Kidney epithelial cell (primary cell): ENCODE measurements around the gene CEACAM18. TPM values are rescaled to one million over a fixed set of nuclear protein-coding genes. Genes with fewer than 3 reads are reported as not detected.
"Not testable (repeated sequence)": the region's sequence is repeated elsewhere in the genome, so short reads cannot be mapped to it uniquely, and the experiment has no call there.

ENCODE experiments used
- DNase-seq: peaks from one replicate; pipeline ENCODE4 v3.0.0-alpha.2; 2010; ENCODE audit warnings: low read depth
- H3K27me3 ChIP-seq: 2 replicates; pipeline ENCODE4 v1.6.0; 2011; ENCODE audit warnings: low read length; ENCODE audit not compliant: control insufficient read depth, insufficient read depth
- H3K36me3 ChIP-seq: 2 replicates; pipeline ENCODE4 v1.5.1; 2011; ENCODE audit warnings: low read length; ENCODE audit not compliant: control insufficient read depth, insufficient read depth
- H3K4me3 ChIP-seq: 2 replicates; pipeline ENCODE4 v1.5.1; 2011; ENCODE audit warnings: low read depth, mild to moderate bottlenecking, control low read depth, low read length
- total RNA-seq: library from RNA; depleted of rRNA; stranded (reverse); fragments of >200 nt; gene quantifications from 2 replicates; pipeline ENCODE4 v1.2.3, GENCODE V29; 2015
- TF ChIP-seq, protein P1 (sequence below): IDR thresholded peaks from 2 replicates; pipeline ENCODE4 v1.5.1; 2011; ENCODE audit warnings: mild to moderate bottlenecking, moderate library complexity, low read length, control low read depth, inconsistent platforms; ENCODE audit not compliant: insufficient read depth, poor library complexity, severe bottlenecking

CEACAM18 gene
- total RNA-seq, 1 donor from 2014 or later, result not detected

DNA sequence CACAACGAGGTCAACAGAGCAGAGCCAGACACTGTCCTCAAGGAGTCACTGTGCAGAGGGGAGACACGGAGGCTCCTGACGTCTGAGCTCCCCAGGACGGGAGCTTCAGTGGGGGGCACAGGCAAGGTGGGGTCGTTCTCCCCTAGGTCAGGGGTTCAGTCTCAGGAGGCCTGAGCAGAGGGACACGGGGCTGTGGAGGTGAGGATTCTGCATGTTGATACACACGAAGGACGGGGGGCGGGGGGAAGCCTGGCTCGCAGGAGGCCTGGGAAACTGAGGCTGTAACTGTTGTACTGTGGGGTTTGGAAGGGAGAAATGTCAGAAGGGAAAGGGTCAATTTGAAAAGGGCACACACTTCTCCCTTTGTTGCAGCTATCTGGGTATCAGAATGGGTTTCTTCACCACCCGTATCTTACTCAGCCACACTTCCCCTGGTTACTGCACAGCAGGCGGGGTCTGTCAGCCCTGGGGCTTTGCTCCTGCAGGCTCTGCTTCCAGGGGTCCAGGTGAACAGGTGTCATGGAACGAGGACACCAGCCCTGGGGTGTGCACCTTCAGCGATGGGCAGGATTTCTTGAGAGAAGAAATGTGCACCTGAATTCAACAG lies 19.3 kb upstream of the CEACAM18 start:
- Histone ChIP-seq H3K4me3 (no peak overlapping the region), H3K27me3 (no peaks in the 10 kb centered on the region), H3K36me3 (no peaks in the 10 kb centered on the region)
- DNase-seq, result no peak
- TF ChIP-seq, protein P1, sequence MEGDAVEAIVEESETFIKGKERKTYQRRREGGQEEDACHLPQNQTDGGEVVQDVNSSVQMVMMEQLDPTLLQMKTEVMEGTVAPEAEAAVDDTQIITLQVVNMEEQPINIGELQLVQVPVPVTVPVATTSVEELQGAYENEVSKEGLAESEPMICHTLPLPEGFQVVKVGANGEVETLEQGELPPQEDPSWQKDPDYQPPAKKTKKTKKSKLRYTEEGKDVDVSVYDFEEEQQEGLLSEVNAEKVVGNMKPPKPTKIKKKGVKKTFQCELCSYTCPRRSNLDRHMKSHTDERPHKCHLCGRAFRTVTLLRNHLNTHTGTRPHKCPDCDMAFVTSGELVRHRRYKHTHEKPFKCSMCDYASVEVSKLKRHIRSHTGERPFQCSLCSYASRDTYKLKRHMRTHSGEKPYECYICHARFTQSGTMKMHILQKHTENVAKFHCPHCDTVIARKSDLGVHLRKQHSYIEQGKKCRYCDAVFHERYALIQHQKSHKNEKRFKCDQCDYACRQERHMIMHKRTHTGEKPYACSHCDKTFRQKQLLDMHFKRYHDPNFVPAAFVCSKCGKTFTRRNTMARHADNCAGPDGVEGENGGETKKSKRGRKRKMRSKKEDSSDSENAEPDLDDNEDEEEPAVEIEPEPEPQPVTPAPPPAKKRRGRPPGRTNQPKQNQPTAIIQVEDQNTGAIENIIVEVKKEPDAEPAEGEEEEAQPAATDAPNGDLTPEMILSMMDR, result no peak

DNA sequence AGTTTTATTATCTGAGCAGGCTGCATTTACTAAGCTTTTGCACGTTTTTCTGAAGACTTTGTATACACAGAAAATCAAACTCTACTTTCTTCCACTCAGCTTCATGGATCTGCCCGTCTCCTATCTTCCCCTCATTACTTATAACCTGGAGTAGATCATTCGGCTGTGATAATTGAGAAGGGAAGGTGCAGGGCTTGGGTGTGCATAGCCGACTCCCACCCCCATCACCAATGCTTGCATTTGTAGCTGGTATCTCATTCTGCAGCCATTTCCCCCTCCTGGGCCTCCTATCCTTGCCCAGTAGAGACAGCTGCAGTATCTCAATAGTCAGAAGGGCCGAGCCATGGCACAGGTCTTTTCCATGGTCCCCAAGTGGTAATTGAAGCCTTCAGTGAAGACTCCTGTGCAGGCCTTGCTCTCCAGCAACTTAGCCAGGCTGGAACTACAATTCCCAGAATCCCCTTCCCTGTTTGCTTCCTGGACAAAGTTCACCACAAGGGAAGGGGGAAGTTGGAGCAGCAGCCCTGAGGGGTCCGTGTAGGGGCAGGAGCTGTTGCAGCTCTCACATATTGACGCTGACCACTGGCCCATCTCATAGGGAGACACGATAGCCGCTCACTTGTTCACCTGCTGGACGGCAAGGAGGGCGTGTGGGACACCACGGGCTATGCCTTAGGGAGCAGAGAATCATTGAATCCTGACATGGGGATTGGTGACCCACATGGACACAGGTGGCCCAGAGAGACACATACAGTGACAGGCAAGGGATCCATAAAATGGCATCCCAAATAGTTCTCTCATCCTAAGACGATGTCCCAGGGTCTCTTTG lies 18.0 kb upstream of the CEACAM18 start:
- DNase-seq, result no peak
- Histone ChIP-seq H3K36me3 (no peaks in the 10 kb centered on the region), H3K4me3 (no peak overlapping the region), H3K27me3 (no peaks in the 10 kb centered on the region)
- TF ChIP-seq, protein P1, result no peak

DNA sequence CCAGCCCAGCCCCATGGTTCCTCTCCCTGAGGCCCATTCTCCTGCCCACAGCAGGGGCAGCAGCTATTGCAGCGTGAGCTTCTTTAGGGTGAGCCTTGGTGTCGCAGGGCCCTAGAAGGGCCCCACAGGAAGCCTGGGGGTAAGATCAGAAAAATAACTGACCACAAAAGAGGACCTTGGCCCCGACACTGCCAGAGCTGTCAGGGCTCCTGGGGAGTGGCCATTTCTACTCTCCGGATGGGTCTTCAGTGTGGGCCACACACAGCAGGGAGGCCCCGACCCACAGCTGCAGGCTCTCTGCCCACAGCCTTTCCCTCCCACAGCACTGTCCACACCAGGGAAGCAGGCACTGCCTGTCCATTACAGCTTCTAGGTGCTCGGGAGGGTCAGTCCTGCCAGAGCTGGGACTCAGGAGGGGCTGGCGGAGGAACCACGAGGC lies 16.6 kb upstream of the CEACAM18 start:
- TF ChIP-seq, protein P1, result no peak
- Histone ChIP-seq H3K27me3 (no peaks in the 10 kb centered on the region), H3K4me3 (no peak overlapping the region), H3K36me3 (no peaks in the 10 kb centered on the region)
- no peak for DNase-seq

DNA sequence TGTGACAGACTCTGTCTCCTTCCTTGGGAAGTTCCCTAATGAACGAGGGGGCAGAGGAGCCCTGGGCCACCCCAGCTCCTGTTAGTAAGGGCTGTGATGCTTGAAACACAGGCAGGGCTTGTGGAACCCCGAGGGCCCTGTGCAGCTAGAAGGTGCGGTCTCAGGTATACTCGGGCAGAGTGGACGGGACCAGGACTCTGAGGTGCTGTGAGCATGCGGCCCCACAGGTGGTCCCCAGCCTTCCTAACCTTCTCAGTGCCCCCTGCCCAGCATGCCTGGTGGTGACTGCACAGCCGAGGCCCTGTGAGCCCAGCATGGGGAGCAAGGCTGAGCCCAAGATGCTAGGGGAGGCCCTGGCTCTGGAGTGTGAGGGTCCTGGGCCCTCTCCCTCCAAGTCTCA lies 16.1 kb upstream of the CEACAM18 start:
- TF ChIP-seq, protein P1, result no peak
- H3K27me3 ChIP-seq, result no peaks in the 10 kb centered on the region
- no peak overlapping the region for H3K4me3 ChIP-seq
- no peaks in the 10 kb centered on the region for H3K36me3 ChIP-seq
- no peak for DNase-seq

DNA sequence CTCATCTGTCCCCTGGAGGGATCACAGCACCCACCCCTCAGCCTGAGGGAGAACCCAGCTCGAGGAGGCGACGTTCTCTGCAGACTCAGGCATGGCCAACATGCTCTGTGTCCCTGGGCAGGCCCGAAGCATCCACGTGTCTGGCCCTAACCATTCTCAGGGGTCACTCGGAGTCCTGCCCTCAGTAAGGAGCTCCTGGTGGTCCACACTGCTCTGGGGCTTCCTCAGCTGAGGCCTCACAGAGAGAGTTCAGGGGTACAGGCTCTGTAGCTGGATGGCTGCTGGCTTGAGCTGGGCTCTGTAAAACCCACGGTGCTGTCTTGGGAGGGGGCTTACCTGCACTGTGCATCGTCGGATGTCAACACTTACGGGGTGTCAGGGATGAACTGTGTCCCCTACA lies 15.7 kb upstream of the CEACAM18 start:
- no peak for DNase-seq
- Histone ChIP-seq H3K36me3 (no peaks in the 10 kb centered on the region), H3K4me3 (no peak overlapping the region), H3K27me3 (no peaks in the 10 kb centered on the region)
- TF ChIP-seq, protein P1, result no peak

DNA sequence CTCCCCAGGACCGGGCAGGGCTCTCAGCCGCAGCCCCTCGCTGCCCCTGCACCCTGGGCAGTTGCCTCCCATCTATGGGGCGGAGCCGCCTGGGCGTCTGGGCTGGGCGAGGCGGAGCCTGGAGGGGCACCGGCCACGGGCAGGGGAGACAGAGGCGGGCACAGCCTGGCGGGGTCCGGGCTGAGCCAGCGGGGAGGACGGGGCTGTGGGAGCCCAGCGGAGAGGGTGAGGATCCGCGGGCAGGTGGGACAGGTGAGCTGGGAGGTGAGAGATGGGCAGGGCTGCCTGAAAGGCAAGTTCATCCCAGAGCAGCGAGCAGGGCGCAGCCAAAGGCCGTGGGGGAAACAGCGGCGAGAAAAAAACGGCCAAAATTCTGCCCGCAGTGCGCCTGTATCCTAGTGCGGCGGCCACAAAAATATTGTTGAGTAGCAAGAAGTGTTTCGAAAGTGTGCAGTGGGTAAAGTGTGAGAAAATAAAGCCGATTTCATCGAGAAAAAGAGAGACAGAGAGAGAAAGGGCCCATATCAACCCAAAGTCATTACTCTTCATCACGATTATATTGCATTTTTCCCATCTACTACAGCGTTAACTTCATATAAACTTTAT lies 14.3 kb upstream of the CEACAM18 start:
- not testable (repeated sequence) for H3K4me3 ChIP-seq, H3K36me3 ChIP-seq, H3K27me3 ChIP-seq, DNase-seq
